K562 (cell line): Measurements from ENCODE around the gene CD22. TPM values are rescaled to one million over a fixed set of nuclear protein-coding genes. Genes with fewer than 3 reads are reported as not detected.

Experiments
- CCAR2 ChIP-seq: fragments of 200-400 bp; formaldehyde crosslinking; IDR thresholded peaks from 2 replicates; pipeline ENCODE4 v1.6.1; 2017; ENCODE audit warnings: mild to moderate bottlenecking, low read depth, low read length
- FOXK1 ChIP-seq: sonication (generic); formaldehyde crosslinking; IDR thresholded peaks from 2 replicates; pipeline ENCODE4 v1.8.0; 2022; ENCODE audit warnings: missing genetic modification reagents, mild to moderate bottlenecking, borderline replicate concordance
- HNRNPL ChIP-seq: fragments of 200-400 bp; formaldehyde crosslinking; IDR thresholded peaks from 2 replicates; pipeline ENCODE4 v1.6.1; 2017; ENCODE audit warnings: low read depth, mild to moderate bottlenecking, low read length
- LCOR ChIP-seq: sonication (generic); formaldehyde crosslinking; IDR thresholded peaks from 2 replicates; pipeline ENCODE4 v1.8.0; 2022; ENCODE audit warnings: mild to moderate bottlenecking, missing genetic modification reagents
- MAFK ChIP-seq: IDR thresholded peaks from 2 replicates; pipeline ENCODE4 v1.6.1; 2011; ENCODE audit warnings: low read length, improper control_type of control experiment
- NR3C1 ChIP-seq: sonication (generic); formaldehyde crosslinking; IDR thresholded peaks from 2 replicates; pipeline ENCODE4 v1.8.1; 2022; ENCODE audit warnings: missing genetic modification reagents
- NRF1 ChIP-seq, 2 experiments: fragments of 450-650 bp; IDR thresholded peaks in 1 of 2; conservative IDR thresholded peaks in 1 of 2; 2 replicates each; pipeline ENCODE4 v1.6.1; 2014; ENCODE audit warnings: mild to moderate bottlenecking in 2 of 2
- OTX1 ChIP-seq: fragments of 450-650 bp; formaldehyde crosslinking; IDR thresholded peaks from 2 replicates; pipeline ENCODE4 v1.4.0; 2022; ENCODE audit warnings: mild to moderate bottlenecking
- PHF8 ChIP-seq: fragments of 200-600 bp; sonication (generic); IDR thresholded peaks from 2 replicates; pipeline ENCODE4 v1.6.1; 2012; ENCODE audit warnings: mixed run types, mild to moderate bottlenecking, inconsistent platforms, low read length, moderate library complexity, borderline replicate concordance
- POLR2A ChIP-seq: fragments of 450-650 bp; conservative IDR thresholded peaks from 2 replicates; pipeline ENCODE4 v1.6.1; 2016
- SP1 ChIP-seq: sonication (generic); formaldehyde crosslinking; IDR thresholded peaks from 2 replicates; pipeline ENCODE4 v1.8.1; 2022; ENCODE audit warnings: mild to moderate bottlenecking, missing genetic modification reagents
- TSHZ1 ChIP-seq: fragments of 250-450 bp; sonication (Bioruptor Pico); IDR thresholded peaks from 2 replicates; pipeline ENCODE4 v1.4.0; 2020; ENCODE audit warnings: mild to moderate bottlenecking, moderate library complexity
- ZFP1 ChIP-seq: fragments of 450-650 bp; formaldehyde crosslinking; IDR thresholded peaks from 2 replicates; pipeline ENCODE4 v1.4.0; 2020; ENCODE audit warnings: mild to moderate bottlenecking, mixed read lengths
- ZNF551 ChIP-seq: fragments of 250-450 bp; sonication (Bioruptor Pico); IDR thresholded peaks from 2 replicates; pipeline ENCODE4 v1.5.0; 2021; ENCODE audit warnings: mild to moderate bottlenecking, moderate library complexity
- polyA plus RNA-seq, 8 experiments: library from polyadenylated mRNA; depleted of rRNA in 4 of 8; stranded (reverse) in 5 of 8; unstranded in 3 of 8; fragments of >200 nt; fragmentation: Nextera tagmentation in 2 of 8; fragmentation: Illumina TruSeq in 1 of 8; extraction: Ambion mirVana in 2 of 8; extraction: Trizol in 1 of 8; gene quantifications; 2 replicates each; pipeline versions ENCODE4 v1.2.1 to v1.2.3, GENCODE V29; 2011 to 2014; ENCODE audit warnings: inconsistent platforms in 1 of 8, missing spikeins in 1 of 8
- total RNA-seq, 7 experiments: library from RNA; depleted of rRNA in 6 of 7; stranded (reverse); fragments of >200 nt in 6 of 7; fragmentation: Illumina TruSeq in 2 of 7; extraction: Trizol in 2 of 7; gene quantifications; 2 replicates each; pipeline versions ENCODE4 v1.2.1 to v1.2.3, GENCODE V29; 2011 to 2021; ENCODE audit warnings: low replicate concordance in 1 of 7
- TF ChIP-seq, protein P1 (sequence below), 3 experiments: fragments of 200-800 bp in 1 of 3; sonication (Bioruptor generic) in 1 of 3; sonication (generic) in 1 of 3; formaldehyde crosslinking in 1 of 3; IDR thresholded peaks; 2 replicates each; pipeline versions ENCODE4 v1.6.1 to v1.8.0; 2016 to 2022; ENCODE audit warnings: mild to moderate bottlenecking in 2 of 3, missing compliant biosample characterization in 2 of 3, missing genetic modification characterization in 2 of 3, missing genetic modification reagents in 1 of 3
- TF ChIP-seq, protein P2 (sequence below): fragments of 250-450 bp; sonication (Bioruptor Pico); IDR thresholded peaks from 2 replicates; pipeline ENCODE4 v1.9.0; 2021; ENCODE audit warnings: mild to moderate bottlenecking, inconsistent platforms
- TF ChIP-seq, protein P3 (sequence below), 2 experiments: IDR thresholded peaks; 2 replicates each; pipeline ENCODE4 v1.6.1; 2011; ENCODE audit warnings: borderline replicate concordance in 1 of 2, control low read depth in 1 of 2, low read depth in 1 of 2, low read length in 1 of 2, mild to moderate bottlenecking in 1 of 2, mixed read lengths in 1 of 2, moderate library complexity in 1 of 2; ENCODE audit not compliant: insufficient read depth in 1 of 2, insufficient read length in 1 of 2, poor library complexity in 1 of 2, severe bottlenecking in 1 of 2; ENCODE audit errors: extremely low read depth in 1 of 2

Gene CD22
- total and polyA plus RNA-seq, 9 of the 15 experiments (the other 6 are each of a cell fraction or from before 2014, with no cell fraction given): 0.29 to 5.0 (median 3.5) TPM

GRCh38 chr19:35299523-35300338 is 29.3 kb upstream of the CD22 start (continued):
- TF ChIP-seq TSHZ1 (CRISPR knock-in tag): no peak
- TF ChIP-seq, protein P1, sequence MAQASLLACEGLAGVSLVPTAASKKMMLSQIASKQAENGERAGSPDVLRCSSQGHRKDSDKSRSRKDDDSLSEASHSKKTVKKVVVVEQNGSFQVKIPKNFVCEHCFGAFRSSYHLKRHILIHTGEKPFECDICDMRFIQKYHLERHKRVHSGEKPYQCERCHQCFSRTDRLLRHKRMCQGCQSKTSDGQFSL (CRISPR knock-in tag; IDR thresholded peaks at IDR 0.05): no peak
- TF ChIP-seq, protein P1 (tag; IDR thresholded peaks at IDR 0.05): no peak
- TF ChIP-seq POLR2A: peak; percentile 60
- TF ChIP-seq LCOR (CRISPR knock-in tag): no peak
- TF ChIP-seq OTX1: no peak
- no peak for TF ChIP-seq ZNF551 (CRISPR knock-in tag)
- TF ChIP-seq HNRNPL: 0 out of 2 replicates have a peak, but pooled peaks have one; percentile 22
- peak; percentile 59; the same call in 1 of the 2 replicates for TF ChIP-seq SP1 (CRISPR knock-in tag)
- no peak for TF ChIP-seq ZFP1 (CRISPR knock-in tag)
- no peak for TF ChIP-seq NR3C1 (CRISPR knock-in tag)
- TF ChIP-seq FOXK1 (CRISPR knock-in tag): no peak
- no peak for TF ChIP-seq CCAR2
- TF ChIP-seq NRF1 (conservative IDR thresholded peaks at IDR 0.05 in 1 of 2, IDR thresholded peaks at IDR 0.05 in 1 of 2): peak in 1 of 2 experiments; percentile 26; a peak in 1 of 4 replicates
- TF ChIP-seq, protein P2, sequence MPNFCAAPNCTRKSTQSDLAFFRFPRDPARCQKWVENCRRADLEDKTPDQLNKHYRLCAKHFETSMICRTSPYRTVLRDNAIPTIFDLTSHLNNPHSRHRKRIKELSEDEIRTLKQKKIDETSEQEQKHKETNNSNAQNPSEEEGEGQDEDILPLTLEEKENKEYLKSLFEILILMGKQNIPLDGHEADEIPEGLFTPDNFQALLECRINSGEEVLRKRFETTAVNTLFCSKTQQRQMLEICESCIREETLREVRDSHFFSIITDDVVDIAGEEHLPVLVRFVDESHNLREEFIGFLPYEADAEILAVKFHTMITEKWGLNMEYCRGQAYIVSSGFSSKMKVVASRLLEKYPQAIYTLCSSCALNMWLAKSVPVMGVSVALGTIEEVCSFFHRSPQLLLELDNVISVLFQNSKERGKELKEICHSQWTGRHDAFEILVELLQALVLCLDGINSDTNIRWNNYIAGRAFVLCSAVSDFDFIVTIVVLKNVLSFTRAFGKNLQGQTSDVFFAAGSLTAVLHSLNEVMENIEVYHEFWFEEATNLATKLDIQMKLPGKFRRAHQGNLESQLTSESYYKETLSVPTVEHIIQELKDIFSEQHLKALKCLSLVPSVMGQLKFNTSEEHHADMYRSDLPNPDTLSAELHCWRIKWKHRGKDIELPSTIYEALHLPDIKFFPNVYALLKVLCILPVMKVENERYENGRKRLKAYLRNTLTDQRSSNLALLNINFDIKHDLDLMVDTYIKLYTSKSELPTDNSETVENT (CRISPR knock-in tag): 0 out of 2 replicates have a peak, but pooled peaks have one; percentile 41
- peak; percentile 29; the same call in 1 of the 2 replicates for TF ChIP-seq PHF8
- TF ChIP-seq, protein P3, sequence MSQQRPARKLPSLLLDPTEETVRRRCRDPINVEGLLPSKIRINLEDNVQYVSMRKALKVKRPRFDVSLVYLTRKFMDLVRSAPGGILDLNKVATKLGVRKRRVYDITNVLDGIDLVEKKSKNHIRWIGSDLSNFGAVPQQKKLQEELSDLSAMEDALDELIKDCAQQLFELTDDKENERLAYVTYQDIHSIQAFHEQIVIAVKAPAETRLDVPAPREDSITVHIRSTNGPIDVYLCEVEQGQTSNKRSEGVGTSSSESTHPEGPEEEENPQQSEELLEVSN (IDR thresholded peaks at IDR 0.05; ENCODE audit: borderline replicate concordance in 1 of 2, extremely low read depth in 1 of 2, insufficient read depth in 1 of 2, insufficient read length in 1 of 2, low read depth in 1 of 2, low read length in 1 of 2, poor library complexity in 1 of 2, severe bottlenecking in 1 of 2): peak; percentile 24 to 36
- no peak for TF ChIP-seq MAFK
